MM.1S (cell line): Measurements from ENCODE around the gene SCIN.
"Not testable (repeated sequence)": the region's sequence is repeated elsewhere in the genome, so short reads cannot be mapped to it uniquely, and the experiment has no call there.

Source experiments
- DNase-seq: peaks from one replicate; pipeline ENCODE4 v3.0.0-alpha.2; 2015
- H2AFZ ChIP-seq: fragments of 300-600 bp; sonication (generic); 2 replicates; pipeline ENCODE4 v1.6.0; 2016; ENCODE audit warnings: antibody characterized with exemption, low read length
- H3F3A ChIP-seq: fragments of 300-600 bp; sonication (generic); 2 replicates; pipeline ENCODE4 v1.6.1; 2016; ENCODE audit warnings: mild to moderate bottlenecking, antibody characterized with exemption, low read length, moderate library complexity, mixed read lengths; ENCODE audit not compliant: insufficient read depth
- H3K27ac ChIP-seq: fragments of 300-600 bp; sonication (generic); 2 replicates; pipeline ENCODE4 v1.5.1; 2016; ENCODE audit warnings: mild to moderate bottlenecking, low read length
- H3K27me3 ChIP-seq: fragments of 300-600 bp; sonication (generic); replicated peaks from 2 replicates; pipeline ENCODE4 v1.6.0; 2016; ENCODE audit warnings: low read length; ENCODE audit not compliant: insufficient read depth
- H3K36me3 ChIP-seq: fragments of 300-600 bp; sonication (generic); replicated peaks from 2 replicates; pipeline ENCODE4 v1.6.1; 2016; ENCODE audit warnings: mild to moderate bottlenecking, low read length, mixed read lengths; ENCODE audit not compliant: insufficient read depth
- H3K4me1 ChIP-seq: fragments of 300-600 bp; sonication (generic); 2 replicates; pipeline ENCODE4 v1.6.1; 2016; ENCODE audit warnings: low read length, mixed read lengths
- H3K4me2 ChIP-seq: fragments of 300-600 bp; sonication (generic); 2 replicates; pipeline ENCODE4 v1.6.0; 2016; ENCODE audit warnings: low read depth, low read length
- H3K4me3 ChIP-seq: fragments of 300-600 bp; sonication (generic); 2 replicates; pipeline ENCODE4 v1.5.1; 2016; ENCODE audit warnings: low read length, mixed read lengths
- H3K79me2 ChIP-seq: fragments of 300-600 bp; sonication (generic); 2 replicates; pipeline ENCODE4 v1.6.1; 2016; ENCODE audit warnings: mixed run types, low read length, mixed read lengths
- H3K9ac ChIP-seq: fragments of 300-600 bp; sonication (generic); 2 replicates; pipeline ENCODE4 v1.6.1; 2016; ENCODE audit warnings: low read length, mixed read lengths
- H3K9me2 ChIP-seq: fragments of 300-600 bp; sonication (generic); replicated peaks from 2 replicates; pipeline ENCODE4 v1.6.1; 2016; ENCODE audit warnings: mild to moderate bottlenecking, low read length, mixed read lengths; ENCODE audit not compliant: insufficient read depth
- H3K9me3 ChIP-seq: fragments of 300-600 bp; sonication (generic); replicated peaks from 2 replicates; pipeline ENCODE4 v1.6.1; 2016; ENCODE audit warnings: mild to moderate bottlenecking, low read length, mixed read lengths; ENCODE audit not compliant: insufficient read depth
- H4K20me1 ChIP-seq: fragments of 300-600 bp; sonication (generic); 2 replicates; pipeline ENCODE4 v1.6.1; 2016; ENCODE audit warnings: mild to moderate bottlenecking, low read length, moderate library complexity, mixed read lengths; ENCODE audit not compliant: insufficient read depth
- CTCF ChIP-seq: fragments of 300-600 bp; sonication (generic); IDR thresholded peaks from 2 replicates; pipeline ENCODE4 v1.5.1; 2016; ENCODE audit warnings: antibody characterized with exemption, low read length, mixed read lengths
- EZH2 ChIP-seq: fragments of 300-600 bp; sonication (generic); optimal IDR thresholded peaks from 2 replicates; pipeline ENCODE3; 2017; ENCODE audit warnings: low read depth, mild to moderate bottlenecking, antibody characterized with exemption, low read length, mixed read lengths
- EZH2phosphoT487 ChIP-seq: fragments of 300-600 bp; sonication (generic); IDR thresholded peaks from 2 replicates; pipeline ENCODE4 v1.6.1; 2018; ENCODE audit warnings: antibody characterized with exemption, low read length

The SCIN gene

DNA sequence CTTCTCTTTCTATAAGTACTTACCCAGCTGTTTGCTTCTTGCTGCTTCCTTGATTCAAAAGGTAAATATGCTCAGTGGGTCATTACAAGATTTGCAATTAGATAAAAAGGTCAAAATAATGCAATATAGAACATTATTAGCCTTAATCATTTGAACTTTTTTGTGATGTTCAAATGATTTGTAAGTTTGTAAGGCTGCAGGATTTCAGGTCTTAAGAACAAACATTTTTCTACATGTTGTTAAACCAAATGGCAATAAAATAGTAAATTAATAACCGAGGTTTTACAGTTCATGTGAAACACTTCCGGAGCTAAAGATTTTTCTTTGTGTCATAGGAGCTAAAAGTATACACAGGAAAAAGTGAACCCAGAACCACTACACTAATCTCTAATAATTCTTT is 16.2 kb upstream of the SCIN start:
- H3K4me2 ChIP-seq = no peak overlapping the region
- peaks cover 16% of the 10 kb centered on the region for H3K27me3 ChIP-seq

GRCh38 chr7:12554872-12555271 is 15.6 kb upstream of the SCIN start:
- no peaks in the 10 kb centered on the region; the same call in 1 of the 2 replicates for H3K36me3 ChIP-seq
- H3K4me3 ChIP-seq = no peak overlapping the region
- H2AFZ ChIP-seq = no peak overlapping the region
- DNase-seq = no peak
- no peak overlapping the region for H3K4me2 ChIP-seq
- H3K4me1 ChIP-seq = peaks cover 5% of the 10 kb centered on the region; the same call in 1 of the 2 replicates
- peaks cover 16% of the 10 kb centered on the region for H3K27me3 ChIP-seq
- no peak overlapping the region for H3K9ac ChIP-seq
- H3K9me3 ChIP-seq = no peaks in the 10 kb centered on the region
- H4K20me1 ChIP-seq = no peaks in the 10 kb centered on the region
- no peaks in the 10 kb centered on the region for H3K79me2 ChIP-seq
- H3K9me2 ChIP-seq = no peaks in the 10 kb centered on the region
- TF ChIP-seq EZH2 = no peak
- TF ChIP-seq CTCF = no peak
- no peak for TF ChIP-seq EZH2phosphoT487
- H3K27ac ChIP-seq = no peak overlapping the region
- peaks cover 3% of the 10 kb centered on the region for H3F3A ChIP-seq

More for the DNA sequence above, 16.2 kb upstream of the SCIN start:
- Histone ChIP-seq H3K9me3 (no peaks in the 10 kb centered on the region), H4K20me1 (no peaks in the 10 kb centered on the region), H3K9ac (no peak overlapping the region), H3F3A (peaks cover 3% of the 10 kb centered on the region), H3K9me2 (no peaks in the 10 kb centered on the region), H3K36me3 (no peaks in the 10 kb centered on the region; the same call in 1 of the 2 replicates), H3K4me3 (no peak overlapping the region), H3K27ac (no peak overlapping the region), H3K4me1 (peaks cover 5% of the 10 kb centered on the region; the same call in 1 of the 2 replicates), H3K79me2 (no peaks in the 10 kb centered on the region), H2AFZ (no peak overlapping the region)
- DNase-seq = no peak
- TF ChIP-seq CTCF = no peak
- TF ChIP-seq EZH2 = no peak
- no peak for TF ChIP-seq EZH2phosphoT487

GRCh38 chr7:12555695-12556094 is 14.8 kb upstream of the SCIN start:
- H3K79me2 ChIP-seq, H3K9ac ChIP-seq, DNase-seq, H4K20me1 ChIP-seq, H3K36me3 ChIP-seq, H3K27ac ChIP-seq, H3K4me1 ChIP-seq, H3K9me3 ChIP-seq, H3F3A ChIP-seq, H2AFZ ChIP-seq, H3K4me2 ChIP-seq, H3K9me2 ChIP-seq: not testable (repeated sequence)
- Histone ChIP-seq H3K4me3 (peak overlapping the region; percentile 29; the same call in 1 of the 2 replicates), H3K27me3 (peaks cover 16% of the 10 kb centered on the region)

DNA sequence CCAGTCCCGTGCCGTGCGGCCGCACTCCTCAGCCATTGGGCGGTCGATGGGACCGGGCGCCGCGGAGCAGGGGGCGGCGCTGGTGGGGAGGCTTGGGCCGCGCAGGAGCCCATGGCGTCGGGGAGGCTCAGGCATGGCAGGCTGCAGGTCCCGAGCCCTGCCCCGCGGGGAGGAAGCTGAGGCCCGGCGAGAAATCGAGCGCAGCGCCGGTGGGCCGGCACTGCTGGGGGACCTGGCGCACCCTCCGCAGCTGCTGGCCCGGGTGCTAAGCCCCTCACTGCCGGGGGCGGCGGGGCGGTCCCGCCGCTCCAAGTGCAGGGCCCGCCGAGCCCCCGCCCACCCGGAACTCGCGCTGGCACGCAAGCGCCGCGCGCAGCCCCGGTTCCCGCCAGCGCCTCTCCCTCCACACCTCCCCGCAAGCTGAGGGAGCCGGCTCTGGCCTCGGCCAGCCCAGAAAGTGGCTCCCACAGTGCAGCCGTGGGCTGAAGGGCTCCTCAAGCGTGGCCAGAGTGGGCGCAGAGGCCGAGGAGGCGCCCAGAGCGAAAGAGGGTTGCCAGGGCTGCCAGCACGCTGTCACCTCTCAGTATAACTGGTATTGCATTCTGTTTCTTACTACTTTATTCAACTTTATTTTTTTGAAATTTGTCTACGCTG is 14.3 kb upstream of the SCIN start:
- H3K27ac ChIP-seq, H3K79me2 ChIP-seq, H4K20me1 ChIP-seq, H3F3A ChIP-seq, H3K9me2 ChIP-seq, H3K9me3 ChIP-seq, H3K4me1 ChIP-seq, H3K36me3 ChIP-seq: not testable (repeated sequence)
- Histone ChIP-seq H3K27me3 (peaks cover 16% of the 10 kb centered on the region), H2AFZ (peak overlapping the region; percentile 28; the same call in 1 of the 2 replicates), H3K4me2 (peak overlapping the region; percentile 61), H3K4me3 (peak overlapping the region; percentile 29; the same call in 1 of the 2 replicates), H3K9ac (peak overlapping the region; percentile 27; the same call in 1 of the 2 replicates)
- DNase-seq = peak; percentile 55
